Measurements from ENCODE around the gene CORIN.
"Not testable (repeated sequence)": the region's sequence is repeated elsewhere in the genome, so short reads cannot be mapped to it uniquely, and the experiment has no call there.

CORIN gene

DNA sequence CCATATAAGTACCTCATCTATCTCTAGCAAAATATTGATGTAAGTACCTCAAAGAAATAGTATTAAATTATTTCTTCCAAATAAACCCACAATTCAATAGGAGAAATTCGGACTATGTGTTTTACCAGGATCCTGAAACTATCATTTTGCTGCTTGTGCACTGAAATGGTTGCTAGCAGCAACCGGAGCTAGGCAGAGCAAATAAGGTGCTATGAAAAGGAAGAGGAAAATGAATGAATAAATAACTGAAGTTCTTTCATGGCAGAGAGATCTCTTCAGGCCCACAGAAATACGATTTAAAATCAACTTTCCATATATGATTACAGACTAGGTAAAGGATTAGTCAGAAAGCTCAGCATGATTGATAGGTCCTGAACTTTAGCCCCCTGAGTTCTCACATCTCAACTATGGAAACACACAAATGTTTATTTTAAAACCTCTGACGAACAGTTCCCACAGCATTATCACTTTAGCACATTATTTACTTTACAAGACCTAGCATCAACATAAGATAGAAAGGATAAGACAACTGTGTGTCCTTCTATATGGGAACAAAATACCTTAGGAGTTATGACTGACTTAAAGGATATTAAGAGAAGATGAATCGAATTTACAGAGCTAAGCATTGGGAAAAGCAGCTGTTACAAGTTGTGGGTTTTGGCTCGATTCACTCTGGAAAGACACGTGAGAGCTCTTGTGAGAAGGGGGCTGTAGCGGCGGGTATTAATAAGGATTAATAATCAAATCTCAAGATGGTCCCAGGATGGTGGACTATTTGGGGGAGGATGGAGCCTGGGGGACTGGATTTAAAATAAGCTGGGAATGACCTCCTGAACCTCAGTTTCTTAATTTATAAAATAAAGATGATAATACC lies 104.3 kb downstream of the CORIN start:
- H3K4me3 Mint-ChIP-seq, result no peak overlapping the region
- no peaks in the 10 kb centered on the region for H3K36me3 Mint-ChIP-seq
- no peak for ATAC-seq
- no peak for DNase-seq (ENCODE audit: low spot score in 2 of 2)
- H3K27ac Mint-ChIP-seq, result no peak overlapping the region
- H3K9me3 Mint-ChIP-seq, result no peaks in the 10 kb centered on the region
- no peaks in the 10 kb centered on the region for H3K4me1 Mint-ChIP-seq

GRCh38 chr4:47731182-47731581 lies 106.7 kb downstream of the CORIN start:
- H3K4me1 Mint-ChIP-seq, result no peaks in the 10 kb centered on the region
- no peak for DNase-seq (ENCODE audit: low spot score in 2 of 2)
- no peaks in the 10 kb centered on the region for H3K9me3 Mint-ChIP-seq
- ATAC-seq, result no peak
- no peak overlapping the region for H3K4me3 Mint-ChIP-seq
- no peak overlapping the region for H3K27ac Mint-ChIP-seq
- no peaks in the 10 kb centered on the region for H3K36me3 Mint-ChIP-seq

DNA sequence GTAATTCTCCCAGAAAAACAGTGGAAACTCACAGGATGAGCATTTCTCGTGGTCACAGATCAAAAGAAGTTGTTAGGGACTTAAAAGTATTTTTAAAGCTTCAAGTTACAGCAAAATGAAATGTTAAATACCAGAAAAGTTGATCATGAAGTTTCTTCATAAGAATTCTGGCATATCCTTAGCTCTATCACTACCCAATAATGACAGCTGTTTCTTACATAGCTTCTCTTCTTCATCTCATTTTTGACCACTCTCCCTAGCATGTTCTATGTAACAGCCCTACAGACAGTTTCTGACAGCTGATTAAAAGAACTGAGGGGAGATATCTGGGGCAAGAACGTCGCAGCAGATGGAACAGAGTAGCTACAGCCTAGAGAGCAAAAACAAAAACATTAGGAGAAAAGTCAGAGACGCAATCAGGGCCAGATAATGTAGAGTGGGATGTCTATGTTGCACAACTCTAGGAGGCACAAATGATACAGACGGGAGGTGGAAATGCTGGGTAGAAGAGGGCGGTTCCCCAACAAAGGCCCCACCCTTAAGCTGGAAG lies 108.7 kb downstream of the CORIN start:
- H3K9me3 Mint-ChIP-seq, result no peaks in the 10 kb centered on the region
- H3K27ac Mint-ChIP-seq, result no peak overlapping the region
- no peak overlapping the region for H3K4me3 Mint-ChIP-seq
- no peaks in the 10 kb centered on the region for H3K36me3 Mint-ChIP-seq
- DNase-seq (ENCODE audit: low spot score in 2 of 2), result no peak
- H3K4me1 Mint-ChIP-seq, result no peaks in the 10 kb centered on the region
- no peak for ATAC-seq

- no peak overlapping the region for H3K4me3 Mint-ChIP-seq
- DNase-seq (ENCODE audit: low spot score in 2 of 2), result no peak
- no peaks in the 10 kb centered on the region for H3K36me3 Mint-ChIP-seq
- no peak overlapping the region for H3K27ac Mint-ChIP-seq
- ATAC-seq, result no peak
- H3K9me3 Mint-ChIP-seq, result no peaks in the 10 kb centered on the region
- no peaks in the 10 kb centered on the region for H3K4me1 Mint-ChIP-seq
These were observed 115.8 kb downstream of the CORIN start for GRCh38 chr4:47721892-47722575.

DNA sequence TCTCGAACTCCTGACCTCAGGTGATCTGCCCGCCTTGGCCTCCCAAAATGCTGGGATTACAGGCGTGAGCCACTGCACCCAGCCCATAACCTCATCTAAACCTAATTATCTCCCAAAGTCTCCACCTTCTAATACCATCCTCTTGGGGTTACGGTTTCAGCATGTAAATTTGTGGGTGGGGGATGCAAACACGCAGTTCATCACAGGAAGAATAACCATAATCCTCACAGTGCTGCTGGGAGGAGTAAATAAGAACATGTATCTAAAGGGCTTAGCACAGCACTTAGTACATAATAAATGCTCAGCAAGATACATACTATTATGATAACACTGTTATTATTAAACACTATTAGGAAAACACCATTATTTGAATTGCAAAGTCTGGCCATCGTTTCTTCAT lies 116.4 kb downstream of the CORIN start:
- Mint-ChIP-seq H3K4me1 (no peaks in the 10 kb centered on the region), H3K36me3 (no peaks in the 10 kb centered on the region), H3K4me3 (no peak overlapping the region)

DNA sequence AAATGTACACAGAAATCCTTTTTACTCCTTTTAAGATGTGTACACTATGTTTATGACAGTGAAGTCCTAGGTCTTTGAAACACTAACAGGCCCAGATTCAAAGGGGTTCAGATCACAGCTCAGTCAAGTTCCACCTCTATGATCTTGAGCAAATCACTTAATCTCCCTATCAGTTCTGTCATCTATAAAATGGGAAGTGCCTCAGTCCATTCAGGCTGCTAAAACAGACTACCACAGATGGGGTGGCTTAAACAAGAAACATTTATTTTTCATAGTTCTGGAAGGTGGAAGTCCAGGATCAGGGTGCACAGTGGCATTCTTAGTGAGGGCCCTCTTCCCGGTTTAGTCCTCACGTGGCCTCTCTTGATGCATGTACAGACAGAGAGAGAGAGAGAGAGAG lies 117.1 kb downstream of the CORIN start:
- H3K4me1 Mint-ChIP-seq, result no peaks in the 10 kb centered on the region
- no peak overlapping the region for H3K4me3 Mint-ChIP-seq
- ATAC-seq (no peak), DNase-seq (ENCODE audit: low spot score in 2 of 2) (no peak)
- no peaks in the 10 kb centered on the region for H3K9me3 Mint-ChIP-seq
- no peak overlapping the region for H3K27ac Mint-ChIP-seq
- H3K36me3 Mint-ChIP-seq, result no peaks in the 10 kb centered on the region

More for the DNA sequence above, 116.4 kb downstream of the CORIN start:
- no peaks in the 10 kb centered on the region for H3K9me3 Mint-ChIP-seq
- ATAC-seq (no peak), DNase-seq (ENCODE audit: low spot score in 2 of 2) (no peak)
- no peak overlapping the region for H3K27ac Mint-ChIP-seq

GRCh38 chr4:47719576-47719975 lies 118.3 kb downstream of the CORIN start:
- Mint-ChIP-seq H3K9me3 (no peaks in the 10 kb centered on the region), H3K36me3 (no peaks in the 10 kb centered on the region), H3K27ac (no peak overlapping the region), H3K4me1 (no peaks in the 10 kb centered on the region), H3K4me3 (no peak overlapping the region)
- ATAC-seq (no peak), DNase-seq (ENCODE audit: low spot score in 2 of 2) (no peak)

GRCh38 chr4:47718696-47719095 lies 119.2 kb downstream of the CORIN start:
- H3K4me1 Mint-ChIP-seq, result no peaks in the 10 kb centered on the region
- DNase-seq (ENCODE audit: low spot score in 2 of 2) (no peak), ATAC-seq (no peak)
- H3K36me3 Mint-ChIP-seq, result no peaks in the 10 kb centered on the region
- H3K27ac Mint-ChIP-seq, result no peak overlapping the region
- no peak overlapping the region for H3K4me3 Mint-ChIP-seq
- H3K9me3 Mint-ChIP-seq, result no peaks in the 10 kb centered on the region

DNA sequence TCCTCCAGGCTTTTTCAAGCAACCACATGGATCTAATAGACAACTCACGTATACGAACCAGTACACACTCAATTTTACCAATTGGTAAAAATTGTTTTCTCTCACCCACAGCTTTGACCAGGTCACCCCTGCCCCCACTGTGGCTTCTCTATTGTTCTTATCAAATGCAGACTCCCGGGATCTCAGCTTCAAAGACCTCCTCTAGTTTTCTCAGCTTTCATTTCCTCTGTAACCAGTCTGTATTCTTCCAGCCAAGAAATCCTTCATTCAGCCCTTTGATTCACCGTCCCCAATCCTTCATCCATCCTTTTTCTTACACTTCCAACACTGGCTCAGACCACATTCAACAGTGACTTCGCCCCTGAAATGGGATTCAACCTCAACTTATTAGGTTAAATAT lies 120.7 kb downstream of the CORIN start:
- DNase-seq (ENCODE audit: low spot score in 2 of 2) (no peak), ATAC-seq (no peak)
- Mint-ChIP-seq H3K27ac (no peak overlapping the region), H3K4me1 (no peaks in the 10 kb centered on the region), H3K4me3 (no peak overlapping the region), H3K9me3 (no peaks in the 10 kb centered on the region), H3K36me3 (no peaks in the 10 kb centered on the region)

DNA sequence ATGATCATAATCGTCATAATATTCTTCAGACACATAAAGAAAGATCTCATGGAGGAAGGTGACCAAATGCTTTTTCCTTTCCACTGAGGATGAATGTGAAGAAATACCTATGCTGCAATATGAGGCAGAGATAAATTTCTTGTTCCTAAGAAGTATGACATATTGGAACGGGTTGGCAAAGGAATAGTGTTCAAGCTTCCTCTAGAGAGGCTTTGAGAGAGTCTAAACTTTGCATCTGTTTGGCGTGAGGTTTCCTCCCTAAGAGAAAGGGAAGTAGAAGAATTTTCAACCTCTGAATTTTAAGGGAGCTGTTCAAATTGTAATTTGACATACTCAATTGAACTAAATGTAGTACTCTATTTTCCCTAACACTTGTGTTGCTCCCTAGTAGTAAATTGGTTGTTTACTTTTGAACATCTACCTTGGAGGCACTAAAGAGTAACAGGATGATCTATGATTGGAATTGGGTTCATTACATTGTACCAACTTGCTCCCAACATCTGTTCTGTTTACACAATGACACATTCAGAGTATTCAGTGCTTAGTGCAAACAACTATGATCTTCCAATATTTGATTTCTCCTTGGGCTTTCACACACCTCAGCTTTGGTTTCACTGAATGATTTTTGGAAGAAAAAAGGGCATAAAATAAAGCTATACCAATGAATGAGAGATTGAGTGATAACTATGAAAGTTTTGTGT lies 122.0 kb downstream of the CORIN start:
- ATAC-seq, result no peak
- Mint-ChIP-seq H3K4me1 (no peaks in the 10 kb centered on the region), H3K27ac (no peak overlapping the region), H3K9me3 (no peaks in the 10 kb centered on the region), H3K36me3 (no peaks in the 10 kb centered on the region), H3K4me3 (no peak overlapping the region)
- DNase-seq (ENCODE audit: low spot score in 2 of 2), result no peak

GRCh38 chr4:47714269-47714668 lies 123.6 kb downstream of the CORIN start:
- H3K4me3 Mint-ChIP-seq, result no peak overlapping the region
- H3K4me1 Mint-ChIP-seq, result no peaks in the 10 kb centered on the region
- ATAC-seq, result no peak

DNA sequence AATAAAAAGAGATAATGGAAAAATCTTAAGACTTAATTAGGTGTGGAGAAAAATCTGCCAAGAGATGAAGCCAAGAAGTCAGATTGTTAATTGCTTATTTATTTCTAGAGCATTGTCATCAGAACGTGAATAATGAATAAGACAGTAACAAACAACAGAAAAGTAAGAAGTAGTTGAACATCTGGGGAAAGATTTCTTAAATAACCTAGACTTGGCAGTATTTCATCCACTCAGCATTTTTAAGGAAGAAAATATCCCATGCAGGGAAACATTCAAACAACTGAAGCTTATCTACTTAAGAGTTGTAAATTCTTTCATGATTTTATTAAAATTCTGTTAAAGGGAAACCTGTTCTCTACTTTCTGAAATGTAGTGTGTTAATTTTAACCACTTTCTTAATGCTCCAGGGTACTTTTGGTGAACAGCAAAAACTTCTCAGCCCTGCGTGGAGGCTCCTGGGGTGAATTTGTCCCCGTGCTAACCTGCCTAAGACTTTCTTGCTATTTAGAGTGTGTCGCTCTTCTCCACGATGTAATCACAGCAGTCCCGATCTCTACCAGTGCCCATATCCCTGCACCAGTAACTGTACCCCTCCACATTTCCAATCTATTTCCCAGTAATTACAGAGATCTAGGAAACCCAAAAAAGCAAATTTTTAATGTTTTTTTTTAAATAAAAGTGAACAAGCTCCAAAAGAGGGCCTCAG lies 124.6 kb downstream of the CORIN start:
- Mint-ChIP-seq H3K4me3 (no peak overlapping the region), H3K36me3 (no peaks in the 10 kb centered on the region), H3K4me1 (no peaks in the 10 kb centered on the region), H3K27ac (no peak overlapping the region), H3K9me3 (no peaks in the 10 kb centered on the region)
- no peak for DNase-seq (ENCODE audit: low spot score in 2 of 2)
- no peak for ATAC-seq

More at GRCh38 chr4:47714269-47714668, 123.6 kb downstream of the CORIN start:
- no peak for DNase-seq (ENCODE audit: low spot score in 2 of 2)
- Mint-ChIP-seq H3K9me3 (no peaks in the 10 kb centered on the region), H3K36me3 (no peaks in the 10 kb centered on the region), H3K27ac (no peak overlapping the region)

DNA sequence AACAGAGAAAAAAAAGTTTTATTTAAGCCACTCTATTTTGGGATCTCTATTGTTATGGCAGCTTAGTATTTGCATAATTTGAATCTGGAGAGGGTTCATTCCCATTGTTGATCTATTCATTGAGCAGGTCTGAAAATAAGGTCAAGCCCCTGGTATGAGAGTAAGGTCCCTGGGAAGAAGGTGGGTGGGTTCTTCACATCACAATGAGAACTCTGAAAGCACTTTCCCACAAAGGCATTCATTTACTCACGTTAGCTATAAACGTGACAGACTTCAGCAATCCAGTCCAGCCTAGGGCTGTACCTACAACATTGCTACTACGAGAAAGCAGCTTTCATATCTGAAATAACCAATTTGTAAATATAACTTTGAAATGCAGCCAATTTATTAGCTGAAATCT lies 126.2 kb downstream of the CORIN start:
- Mint-ChIP-seq H3K27ac (no peak overlapping the region), H3K4me1 (no peaks in the 10 kb centered on the region), H3K4me3 (no peak overlapping the region), H3K9me3 (no peaks in the 10 kb centered on the region), H3K36me3 (no peaks in the 10 kb centered on the region)
- DNase-seq (ENCODE audit: low spot score in 2 of 2) (no peak), ATAC-seq (no peak)

DNA sequence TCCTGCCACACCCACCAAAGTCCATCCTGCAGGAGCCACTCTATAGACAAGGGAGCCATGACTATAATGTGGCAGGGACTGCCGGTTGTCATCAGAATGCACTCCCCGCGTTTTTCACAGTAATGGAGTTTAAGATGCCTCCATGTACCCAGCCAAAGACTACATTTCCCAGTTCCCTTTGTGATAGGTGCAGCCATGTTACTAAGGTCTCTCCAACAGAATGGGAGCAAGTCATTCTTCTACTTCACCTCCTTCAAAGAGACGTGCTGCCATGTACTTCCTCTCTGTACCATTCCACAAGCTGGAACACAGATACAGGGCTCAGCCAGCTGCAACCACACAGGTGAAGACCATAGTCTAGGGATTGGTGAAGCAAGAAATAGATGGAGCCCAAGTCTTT lies 126.7 kb downstream of the CORIN start:
- Mint-ChIP-seq H3K9me3 (no peaks in the 10 kb centered on the region), H3K27ac (no peak overlapping the region), H3K4me1 (no peaks in the 10 kb centered on the region), H3K4me3 (no peak overlapping the region), H3K36me3 (no peaks in the 10 kb centered on the region)
- DNase-seq (ENCODE audit: low spot score in 2 of 2), result no peak
- ATAC-seq, result no peak

DNA sequence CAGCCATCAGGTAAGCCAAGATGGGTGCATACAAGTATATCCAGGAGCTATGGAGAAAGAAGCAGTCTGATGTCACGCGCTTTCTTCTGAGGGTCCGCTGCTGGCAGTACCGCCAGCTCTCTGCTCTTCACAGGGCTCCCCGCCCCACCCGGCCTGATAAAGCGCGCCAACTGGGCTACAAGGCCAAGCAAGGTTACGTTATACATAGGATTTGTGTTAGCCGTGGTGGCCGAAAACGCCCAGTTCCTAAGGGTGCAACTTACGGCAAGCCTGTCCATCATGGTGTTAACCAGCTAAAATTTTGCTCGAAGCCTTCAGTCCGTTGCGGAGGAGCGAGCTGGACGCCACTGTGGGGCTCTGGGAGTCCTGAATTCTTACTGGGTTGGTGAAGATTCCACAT lies 131.5 kb downstream of the CORIN start:
- H3K9me3 Mint-ChIP-seq; H3K4me3 Mint-ChIP-seq; ATAC-seq; DNase-seq (ENCODE audit: low spot score in 2 of 2); H3K27ac Mint-ChIP-seq; H3K36me3 Mint-ChIP-seq; H3K4me1 Mint-ChIP-seq: not testable (repeated sequence)

All from stimulated activated effector memory CD8-positive, alpha-beta T cell treated with anti-CD3 and anti-CD28 coated beads, Interleukin-12 subunit alpha, Interleukin-12 subunit beta, amount 100 ng/mL, for 72 hours (primary cell).